Astrocyte (in vitro differentiated cells and primary cell): ENCODE measurements around the gene C1QTNF9.

Experiments
- CTCF ChIP-seq: IDR thresholded peaks from 2 replicates; pipeline ENCODE4 v1.5.1; 2011; ENCODE audit warnings: low read depth, mild to moderate bottlenecking, inconsistent platforms, low read length, moderate library complexity; ENCODE audit not compliant: insufficient read depth
- EZH2 ChIP-seq: IDR thresholded peaks from 2 replicates; pipeline ENCODE4 v1.6.1; 2012; ENCODE audit warnings: mild to moderate bottlenecking, low read length, inconsistent platforms; ENCODE audit not compliant: insufficient read depth

- no peak for TF ChIP-seq CTCF
- no peak for TF ChIP-seq EZH2
Measured at GRCh38 chr13:24301434-24301833, 7.9 kb upstream of the C1QTNF9 start.
